ENCODE results near the gene SCAMP2. TPM values are rescaled to one million over a fixed set of nuclear protein-coding genes. Genes with fewer than 3 reads are reported as not detected.

Gene SCAMP2
- total and polyA plus RNA-seq, 9 donors = 17.3 to 74.5 (median 54.2) TPM

GRCh38 chr15:74865316-74865715, 7.8 kb downstream of the SCAMP2 start:
- H3K27me3 ChIP-seq (ENCODE audit: control insufficient read depth, insufficient read depth, low read length) = no peaks in the 10 kb centered on the region
- H3K36me3 ChIP-seq (ENCODE audit: control insufficient read depth, insufficient read depth, low read length) = peaks cover 15% of the 10 kb centered on the region
- peaks cover 26% of the 10 kb centered on the region for H3K4me1 ChIP-seq (ENCODE audit: control insufficient read depth, insufficient read depth, low read length)
- no peaks in the 10 kb centered on the region for H3K9me3 ChIP-seq (replicated peaks; ENCODE audit: control insufficient read depth, low read depth, low read length)
- no peak overlapping the region for H3K4me3 ChIP-seq (ENCODE audit: low read length)
- no peak for DNase-seq
- 85% methylated on average over 2 of the region's 2 CpGs for WGBS (ENCODE audit: insufficient coverage)
- H3K27ac ChIP-seq (ENCODE audit: low read length) = no peak overlapping the region

DNA sequence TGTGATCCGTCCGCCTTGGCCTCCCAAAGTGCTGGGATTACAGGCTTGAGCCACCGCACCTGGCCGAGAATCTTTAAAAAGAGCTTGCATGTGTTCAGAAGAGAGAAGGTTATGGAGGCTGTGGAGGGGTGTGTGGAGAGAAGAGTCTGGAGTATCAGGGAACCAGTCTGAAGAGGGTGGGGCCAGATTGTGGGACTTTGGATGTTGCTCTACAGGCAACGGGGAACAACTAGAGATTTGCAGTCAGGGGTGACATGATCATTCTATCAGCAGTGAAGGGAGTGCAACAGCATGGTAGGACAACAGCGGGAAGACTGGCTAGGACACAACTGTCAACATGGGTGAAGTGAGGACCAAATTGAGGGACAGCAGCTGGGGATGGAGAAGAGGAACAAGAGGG, 8.9 kb downstream of the SCAMP2 start:
- Histone ChIP-seq H3K36me3 (ENCODE audit: control insufficient read depth, insufficient read depth, low read length) (peaks cover 15% of the 10 kb centered on the region), H3K4me1 (ENCODE audit: control insufficient read depth, insufficient read depth, low read length) (peaks cover 23% of the 10 kb centered on the region), H3K4me3 (ENCODE audit: low read length) (no peak overlapping the region), H3K9me3 (replicated peaks; ENCODE audit: control insufficient read depth, low read depth, low read length) (no peaks in the 10 kb centered on the region), H3K27me3 (ENCODE audit: control insufficient read depth, insufficient read depth, low read length) (no peaks in the 10 kb centered on the region), H3K27ac (ENCODE audit: low read length) (no peak overlapping the region)
- no peak for DNase-seq
- WGBS (ENCODE audit: insufficient coverage) = 88% methylated on average over 5 of the region's 6 CpGs

DNA sequence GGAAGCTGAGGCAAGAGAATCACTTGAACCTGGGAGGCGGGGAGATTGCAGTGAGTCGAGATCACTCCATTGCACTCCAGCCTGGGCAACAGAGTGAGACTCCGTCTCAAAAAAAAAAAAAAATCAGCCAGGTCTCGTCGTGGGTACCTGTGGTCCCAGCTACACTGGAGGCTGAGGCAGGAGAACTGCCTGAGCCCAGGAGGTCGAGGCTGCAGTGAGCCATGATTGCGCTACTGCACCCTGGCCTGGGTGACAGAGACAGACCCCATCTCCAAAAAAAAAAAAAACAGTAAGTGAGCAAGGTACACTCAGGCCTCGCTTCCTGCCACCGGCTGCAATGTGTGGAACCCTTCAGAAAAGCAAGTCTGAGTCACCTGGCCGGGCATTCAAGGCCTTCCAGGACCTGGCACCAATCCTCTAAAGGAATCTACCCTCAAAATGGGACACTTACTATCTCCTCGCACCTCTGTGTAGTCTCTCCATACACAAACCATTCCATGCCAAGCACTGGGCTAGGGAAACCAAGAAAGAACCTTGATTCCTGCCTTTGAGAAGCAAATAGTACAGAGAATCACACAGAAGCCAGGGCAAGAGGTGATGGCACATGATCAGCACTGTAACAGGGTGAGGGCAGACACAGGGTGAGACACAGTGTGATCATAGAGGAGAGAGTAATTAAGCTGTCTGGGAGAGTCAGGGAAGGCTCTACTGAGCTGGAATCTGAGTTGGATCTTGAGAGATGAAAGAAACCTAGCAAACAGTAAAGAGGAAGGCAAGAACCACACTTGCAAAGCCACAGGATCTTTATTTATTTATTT, 9.7 kb downstream of the SCAMP2 start:
- H3K4me1 ChIP-seq (ENCODE audit: control insufficient read depth, insufficient read depth, low read length) = peaks cover 22% of the 10 kb centered on the region
- no peak for DNase-seq
- 89% methylated on average over 7 of the region's 11 CpGs for WGBS (ENCODE audit: insufficient coverage)
- H3K36me3 ChIP-seq (ENCODE audit: control insufficient read depth, insufficient read depth, low read length) = peaks cover 13% of the 10 kb centered on the region
- H3K9me3 ChIP-seq (replicated peaks; ENCODE audit: control insufficient read depth, low read depth, low read length) = no peaks in the 10 kb centered on the region
- H3K27ac ChIP-seq (ENCODE audit: low read length) = no peak overlapping the region
- H3K27me3 ChIP-seq (ENCODE audit: control insufficient read depth, insufficient read depth, low read length) = no peaks in the 10 kb centered on the region
- no peak overlapping the region for H3K4me3 ChIP-seq (ENCODE audit: low read length)

DNA sequence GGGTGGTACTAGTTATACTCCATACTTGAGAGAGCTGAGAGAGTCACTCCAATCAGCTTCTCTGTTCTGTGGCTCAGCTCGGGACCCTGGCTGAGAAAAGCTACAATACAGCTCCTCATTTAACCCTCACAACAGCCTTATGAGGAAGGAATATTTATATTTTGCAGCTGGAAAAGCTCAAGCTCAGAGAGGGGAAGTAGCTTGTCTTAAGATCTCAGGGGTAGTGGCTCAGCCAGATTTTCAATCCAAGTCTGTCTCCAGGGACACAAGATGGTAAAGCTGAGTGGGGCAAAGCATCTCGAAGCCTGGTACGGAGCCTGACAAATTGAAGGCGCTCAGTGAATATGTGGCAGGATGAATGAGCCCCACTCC, 14.8 kb downstream of the SCAMP2 start:
- H3K4me3 ChIP-seq (ENCODE audit: low read length) = no peak overlapping the region
- no peak for DNase-seq
- no peaks in the 10 kb centered on the region for H3K27me3 ChIP-seq (ENCODE audit: control insufficient read depth, insufficient read depth, low read length)
- no peaks in the 10 kb centered on the region for H3K9me3 ChIP-seq (replicated peaks; ENCODE audit: control insufficient read depth, low read depth, low read length)
- peak overlapping the region; percentile 55 for H3K27ac ChIP-seq (ENCODE audit: low read length)
- WGBS (ENCODE audit: insufficient coverage) = 82% methylated on average over 2 of the region's 4 CpGs
- H3K36me3 ChIP-seq (ENCODE audit: control insufficient read depth, insufficient read depth, low read length) = peaks cover 10% of the 10 kb centered on the region
- H3K4me1 ChIP-seq (ENCODE audit: control insufficient read depth, insufficient read depth, low read length) = peaks cover 55% of the 10 kb centered on the region

DNA sequence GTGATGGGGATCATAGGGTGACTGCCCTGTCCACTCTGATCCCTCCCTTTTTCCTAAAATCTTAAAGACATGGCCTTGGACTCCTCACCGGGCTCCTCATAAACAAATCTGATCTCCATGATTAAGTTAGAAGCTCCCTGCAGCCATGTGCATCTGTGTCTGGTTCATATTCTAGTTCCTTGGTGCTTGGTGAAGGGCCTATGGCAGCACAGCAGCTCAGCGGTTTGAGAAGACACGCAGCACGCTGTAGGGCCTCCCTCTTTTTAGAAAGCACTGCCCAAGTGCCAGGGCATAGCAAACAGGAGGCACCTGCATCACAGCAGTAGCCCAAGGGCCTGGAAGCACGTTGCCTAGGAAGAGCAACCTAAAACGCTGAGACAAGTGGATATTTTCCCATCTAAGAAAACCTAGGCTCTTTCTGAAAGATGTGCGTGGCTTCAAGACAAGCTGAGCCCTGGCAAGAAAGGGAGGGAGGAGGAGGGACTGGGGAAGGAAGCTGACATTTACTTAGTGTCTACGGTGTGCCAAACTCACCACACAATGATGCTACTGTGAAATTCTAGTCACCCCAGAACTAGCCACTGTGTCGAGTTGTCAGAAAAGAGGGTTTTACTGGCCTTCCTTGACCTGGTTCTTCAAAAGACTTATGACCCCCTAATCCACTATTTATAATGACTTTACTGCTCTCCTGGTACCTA, 15.3 kb downstream of the SCAMP2 start:
- Histone ChIP-seq H3K36me3 (ENCODE audit: control insufficient read depth, insufficient read depth, low read length) (peaks cover 16% of the 10 kb centered on the region), H3K4me1 (ENCODE audit: control insufficient read depth, insufficient read depth, low read length) (peaks cover 55% of the 10 kb centered on the region), H3K4me3 (ENCODE audit: low read length) (no peak overlapping the region), H3K9me3 (replicated peaks; ENCODE audit: control insufficient read depth, low read depth, low read length) (no peaks in the 10 kb centered on the region), H3K27ac (ENCODE audit: low read length) (peak overlapping the region; percentile 55), H3K27me3 (ENCODE audit: control insufficient read depth, insufficient read depth, low read length) (no peaks in the 10 kb centered on the region)
- no peak for DNase-seq
- whole genome bisulfite sequencing (ENCODE audit: insufficient coverage) = 71% methylated on average over 3 of the region's 9 CpGs

- H3K27me3 ChIP-seq (ENCODE audit: control insufficient read depth, insufficient read depth, low read length) = no peaks in the 10 kb centered on the region
- H3K36me3 ChIP-seq (ENCODE audit: control insufficient read depth, insufficient read depth, low read length) = peaks cover 22% of the 10 kb centered on the region
- no peak for DNase-seq
- WGBS (ENCODE audit: insufficient coverage) = 50% methylated on average over 2 of the region's 5 CpGs
- H3K9me3 ChIP-seq (replicated peaks; ENCODE audit: control insufficient read depth, low read depth, low read length) = no peaks in the 10 kb centered on the region
- peak overlapping the region; percentile 49 for H3K27ac ChIP-seq (ENCODE audit: low read length)
- H3K4me1 ChIP-seq (ENCODE audit: control insufficient read depth, insufficient read depth, low read length) = peaks cover 58% of the 10 kb centered on the region
- H3K4me3 ChIP-seq (ENCODE audit: low read length) = no peak overlapping the region
Observed at GRCh38 chr15:74857082-74857655, 16.0 kb downstream of the SCAMP2 start.

- no peak overlapping the region for H3K4me3 ChIP-seq (ENCODE audit: low read length)
- DNase-seq = no peak
- H3K4me1 ChIP-seq (ENCODE audit: control insufficient read depth, insufficient read depth, low read length) = peaks cover 58% of the 10 kb centered on the region
- no CpG with 5 or more reads among the region's 1 CpG for WGBS (ENCODE audit: insufficient coverage)
- H3K9me3 ChIP-seq (replicated peaks; ENCODE audit: control insufficient read depth, low read depth, low read length) = no peaks in the 10 kb centered on the region
- no peaks in the 10 kb centered on the region for H3K27me3 ChIP-seq (ENCODE audit: control insufficient read depth, insufficient read depth, low read length)
- peak overlapping the region; percentile 44 for H3K27ac ChIP-seq (ENCODE audit: low read length)
- peaks cover 29% of the 10 kb centered on the region for H3K36me3 ChIP-seq (ENCODE audit: control insufficient read depth, insufficient read depth, low read length)
Observed at GRCh38 chr15:74856537-74856936, 16.6 kb downstream of the SCAMP2 start.

DNA sequence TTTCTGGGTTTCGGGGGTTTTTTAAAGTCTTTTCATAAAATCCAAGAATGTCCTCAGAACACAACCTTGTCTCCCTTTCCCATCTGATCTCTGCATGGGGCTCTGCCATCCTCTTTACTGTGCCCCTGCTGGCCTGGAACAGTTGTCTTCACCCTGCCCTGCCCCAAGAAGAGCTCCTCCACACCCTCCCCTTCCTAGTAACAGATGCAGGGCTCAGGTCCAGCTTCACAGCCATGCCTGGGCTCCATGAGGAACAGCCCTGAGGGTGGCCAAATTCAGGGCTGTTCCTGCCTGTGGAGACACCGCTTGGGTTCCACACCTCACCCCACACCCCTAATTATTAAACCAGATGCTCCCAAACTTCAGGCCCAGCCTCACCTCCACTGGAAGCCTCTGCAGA, 17.3 kb downstream of the SCAMP2 start:
- peak; percentile 84 for DNase-seq
- Histone ChIP-seq H3K36me3 (ENCODE audit: control insufficient read depth, insufficient read depth, low read length) (peaks cover 35% of the 10 kb centered on the region), H3K9me3 (replicated peaks; ENCODE audit: control insufficient read depth, low read depth, low read length) (no peaks in the 10 kb centered on the region), H3K27ac (ENCODE audit: low read length) (peak overlapping the region; percentile 77), H3K4me1 (ENCODE audit: control insufficient read depth, insufficient read depth, low read length) (peaks cover 58% of the 10 kb centered on the region), H3K4me3 (ENCODE audit: low read length) (no peak overlapping the region), H3K27me3 (ENCODE audit: control insufficient read depth, insufficient read depth, low read length) (no peaks in the 10 kb centered on the region)
- WGBS (ENCODE audit: insufficient coverage) = no CpG with 5 or more reads among the region's 2 CpGs

DNA sequence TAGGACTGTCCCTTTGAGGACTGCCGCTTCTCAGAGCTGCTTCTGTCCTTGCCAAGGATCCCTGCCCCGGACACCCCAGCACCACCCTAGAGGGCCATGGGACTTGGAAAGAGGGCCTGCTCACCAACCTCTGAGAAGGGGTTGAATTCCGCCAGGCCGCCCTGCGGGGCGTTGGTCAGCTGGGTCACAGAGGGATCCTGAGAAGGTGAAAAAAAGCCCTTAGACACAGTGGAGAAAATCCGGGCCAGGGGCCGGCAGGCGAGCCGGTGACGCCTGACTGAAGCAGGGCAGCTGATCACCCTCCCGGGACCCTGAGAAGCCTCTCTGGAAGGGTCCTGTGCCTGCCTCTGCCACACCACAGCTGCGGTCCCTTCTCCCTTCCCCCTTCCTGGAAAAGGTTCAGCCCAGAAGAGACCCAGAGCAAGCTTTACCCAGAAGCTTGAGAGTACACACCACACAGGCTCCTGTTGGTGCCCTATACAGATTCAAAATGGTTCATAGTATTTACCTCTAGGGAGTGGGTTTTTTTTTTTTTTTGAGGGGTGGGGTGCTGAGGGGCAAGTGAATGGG, 18.6 kb downstream of the SCAMP2 start:
- Histone ChIP-seq H3K27me3 (ENCODE audit: control insufficient read depth, insufficient read depth, low read length) (no peaks in the 10 kb centered on the region), H3K4me1 (ENCODE audit: control insufficient read depth, insufficient read depth, low read length) (peaks cover 54% of the 10 kb centered on the region), H3K36me3 (ENCODE audit: control insufficient read depth, insufficient read depth, low read length) (peaks cover 49% of the 10 kb centered on the region), H3K9me3 (replicated peaks; ENCODE audit: control insufficient read depth, low read depth, low read length) (no peaks in the 10 kb centered on the region), H3K27ac (ENCODE audit: low read length) (peak overlapping the region; percentile 78), H3K4me3 (ENCODE audit: low read length) (no peak overlapping the region)
- peak; percentile 46 for DNase-seq
- 79% methylated on average over 10 of the region's 13 CpGs for WGBS (ENCODE audit: insufficient coverage)

DNA sequence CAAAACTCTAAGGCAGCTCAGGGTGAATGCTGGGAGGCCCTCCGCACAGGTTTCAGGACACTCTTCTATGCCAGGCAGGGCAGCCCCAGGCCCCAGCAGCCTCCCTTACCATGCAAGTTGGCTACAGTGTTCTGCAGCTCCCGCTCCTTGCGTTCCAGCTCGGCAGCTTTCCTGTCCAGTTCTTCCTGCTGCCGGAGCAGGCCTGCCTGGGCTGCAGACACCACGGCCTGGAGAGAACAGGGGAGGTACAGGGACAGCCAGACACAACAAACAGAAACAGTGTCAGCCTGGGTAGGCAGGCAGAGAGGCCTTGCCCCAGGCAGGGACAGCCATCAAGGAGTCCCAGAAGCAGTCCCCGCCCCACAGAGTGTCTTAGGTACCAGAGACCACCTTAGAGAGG, 21.2 kb downstream of the SCAMP2 start:
- H3K27ac ChIP-seq (ENCODE audit: low read length) = no peak overlapping the region
- no peak for DNase-seq
- whole genome bisulfite sequencing (ENCODE audit: insufficient coverage) = 92% methylated on average over 6 of the region's 7 CpGs
- H3K9me3 ChIP-seq (replicated peaks; ENCODE audit: control insufficient read depth, low read depth, low read length) = no peaks in the 10 kb centered on the region
- no peaks in the 10 kb centered on the region for H3K27me3 ChIP-seq (ENCODE audit: control insufficient read depth, insufficient read depth, low read length)
- H3K36me3 ChIP-seq (ENCODE audit: control insufficient read depth, insufficient read depth, low read length) = peaks cover 65% of the 10 kb centered on the region
- peaks cover 33% of the 10 kb centered on the region for H3K4me1 ChIP-seq (ENCODE audit: control insufficient read depth, insufficient read depth, low read length)
- no peak overlapping the region for H3K4me3 ChIP-seq (ENCODE audit: low read length)

All from muscle of leg (tissue), 11 donors.